HepG2 (cell line): ENCODE results near the gene DKKL1. TPM values are rescaled to one million over a fixed set of nuclear protein-coding genes. Genes with fewer than 3 reads are reported as not detected.

Source experiments
- ATAC-seq: fragments of 200-7000 bp; cut with Tn5 transposase; 3 replicates; pipeline ENCODE4 v1.9.1; 2020; ENCODE audit warnings: mild to moderate bottlenecking, moderate library complexity
- BruUV-seq: library from RNA; stranded (reverse); fragments of 400-500 nt; replicated peaks from 2 replicates; lab custom pipeline; 2021; lab: Mats Ljungman, UMichigan
- CTCF ChIA-PET: fragments of 300-600 bp; formaldehyde crosslinking; extraction: SDS; loops from one replicate; lab custom pipeline; 2021; ENCODE audit warnings: low total read pairs, inconsistent platforms, low intra/inter-chr PET ratio; lab: Yijun Ruan, JAX
- POLR2A ChIA-PET: fragments of 350-600 bp; sonication (Branson Sonifier 250); formaldehyde crosslinking; loops from one replicate; lab custom pipeline; 2020; ENCODE audit warnings: antibody characterized with exemption, inconsistent platforms; lab: Yijun Ruan, JAX
- DNase-seq: peaks from one replicate; pipeline ENCODE4 v3.0.0-alpha.2; 2015; ENCODE audit warnings: low spot score
- FAIRE-seq: peaks from 3 replicates; lab custom pipeline; 2011; peaks lifted over from hg19 to GRCh38; lab: Jason Lieb, UNC
- H2AFZ ChIP-seq: one replicate; pipeline ENCODE4 v1.6.1; 2011; ENCODE audit warnings: low read length, inconsistent platforms
- H3K27ac ChIP-seq: fragments of 300-600 bp; 3 replicates; pipeline ENCODE4 v1.8.0; 2011; ENCODE audit warnings: mixed run types, mild to moderate bottlenecking, mixed read lengths, low read length, inconsistent platforms; ENCODE audit not compliant: insufficient read depth; ENCODE audit errors: extremely low read length
- H3K27me3 ChIP-seq, 2 experiments: fragments of 200-600 bp in 1 of 2; 2 replicates in 1 of 2; 3 replicates in 1 of 2; pipeline versions ENCODE4 v1.6.0 to v1.8.0; 2011; ENCODE audit warnings: low read length in 2 of 2, mild to moderate bottlenecking in 2 of 2, moderate library complexity in 2 of 2, inconsistent platforms in 1 of 2; ENCODE audit not compliant: insufficient read depth in 2 of 2, control insufficient read depth in 1 of 2
- H3K36me3 ChIP-seq, 2 experiments: fragments of 200-600 bp in 1 of 2; replicated peaks in 1 of 2; 2 replicates in 1 of 2; 3 replicates in 1 of 2; pipeline versions ENCODE4 v1.5.1 to v1.8.0; 2011; ENCODE audit warnings: low read length in 2 of 2, inconsistent platforms in 1 of 2; ENCODE audit not compliant: insufficient read depth in 2 of 2, control insufficient read depth in 1 of 2
- H3K4me1 ChIP-seq: 2 replicates; pipeline ENCODE4 v1.5.1; 2012; ENCODE audit warnings: low read length, inconsistent platforms; ENCODE audit not compliant: insufficient read depth
- H3K4me2 ChIP-seq: 2 replicates; pipeline ENCODE4 v1.6.0; 2011; ENCODE audit warnings: low read depth, low read length, inconsistent platforms
- H3K4me3 ChIP-seq, 3 experiments: fragments of 200-600 bp in 1 of 3; sonication (generic), shearing (Covaris generic) in 1 of 3; replicated peaks in 1 of 3; 2 replicates each; pipeline ENCODE4 v1.5.1; 2011 to 2016; ENCODE audit warnings: low read length in 3 of 3, inconsistent platforms in 2 of 3, low read depth in 2 of 3, mild to moderate bottlenecking in 2 of 3, control low read depth in 1 of 3, mixed read lengths in 1 of 3; ENCODE audit not compliant: insufficient read depth in 1 of 3
- H3K79me2 ChIP-seq: one replicate; pipeline ENCODE4 v1.6.1; 2011; ENCODE audit warnings: low read length, inconsistent platforms; ENCODE audit not compliant: insufficient read depth
- H3K9ac ChIP-seq: 2 replicates; pipeline ENCODE4 v1.6.0; 2011; ENCODE audit warnings: mild to moderate bottlenecking, low read depth, low read length, inconsistent platforms; ENCODE audit not compliant: insufficient read depth
- H3K9me3 ChIP-seq: 2 replicates; pipeline ENCODE4 v1.5.1; 2012; ENCODE audit warnings: mild to moderate bottlenecking, low read length
- H4K20me1 ChIP-seq: 2 replicates; pipeline ENCODE4 v1.6.0; 2011; ENCODE audit warnings: inconsistent platforms, mild to moderate bottlenecking, low read length, moderate library complexity; ENCODE audit not compliant: insufficient read depth
- LCORL ChIP-seq, 2 experiments: fragments of 450-650 bp in 1 of 2; sonication (generic) in 1 of 2; formaldehyde crosslinking in 1 of 2; IDR thresholded peaks; 2 replicates each; pipeline versions ENCODE4 v1.5.0 to v1.6.1; 2017 to 2020; ENCODE audit warnings: antibody characterized with exemption in 1 of 2, missing genetic modification reagents in 1 of 2
- NCOR1 ChIP-seq: fragments of 200-600 bp; sonication (generic); IDR thresholded peaks from 2 replicates; pipeline ENCODE4 v1.7.0; 2017; ENCODE audit warnings: antibody characterized with exemption, low read length, borderline replicate concordance
- NKX3-1 ChIP-seq: sonication (generic); formaldehyde crosslinking; IDR thresholded peaks from 2 replicates; pipeline ENCODE4 v1.5.0; 2020; ENCODE audit warnings: missing genetic modification reagents
- TOPORS ChIP-seq: sonication (generic); formaldehyde crosslinking; IDR thresholded peaks from 2 replicates; pipeline ENCODE4 v1.8.0; 2023; ENCODE audit warnings: mild to moderate bottlenecking, missing genetic modification reagents
- TRAFD1 ChIP-seq: sonication (generic); formaldehyde crosslinking; IDR thresholded peaks from 2 replicates; pipeline ENCODE4 v1.5.1; 2020; ENCODE audit warnings: missing genetic modification reagents, mild to moderate bottlenecking, borderline replicate concordance
- TRIM24 ChIP-seq: sonication (generic); formaldehyde crosslinking; IDR thresholded peaks from 2 replicates; pipeline ENCODE4 v1.8.0; 2022; ENCODE audit warnings: mild to moderate bottlenecking, missing genetic modification reagents
- ZNF333 ChIP-seq: sonication (generic); formaldehyde crosslinking; IDR thresholded peaks from 2 replicates; pipeline ENCODE4 v1.4.0; 2020; ENCODE audit warnings: mild to moderate bottlenecking, missing genetic modification reagents, borderline replicate concordance
- ZNF383 ChIP-seq: sonication (generic); formaldehyde crosslinking; IDR thresholded peaks from 2 replicates; pipeline ENCODE4 v1.4.0; 2020; ENCODE audit warnings: missing genetic modification reagents, mild to moderate bottlenecking, borderline replicate concordance
- WGBS: methylation state at CpG from one replicate; pipeline ENCODE4 v1.1.6; 2017; ENCODE audit warnings: low lambda C conversion rate; 5-methylcytosine and 5-hydroxymethylcytosine counted together
- in situ Hi-C: cut with HindIII; loops from 2 replicates; pipeline ENCODE4 v1.10.0; 2017; ENCODE audit warnings: low pct_unique_long_range_greater_than_20kb; ENCODE audit not compliant: extremely low pct_ligation_motif_present
- intact Hi-C: fragments of 100-400 bp; cut with micrococcal nuclease; formaldehyde crosslinking; loops from one replicate; pipeline ENCODE4 v1.10.0; 2022; ENCODE audit not compliant: unreplicated experiment
- polyA plus RNA-seq, 8 experiments: library from polyadenylated mRNA; depleted of rRNA in 3 of 8; stranded (reverse) in 7 of 8; unstranded in 1 of 8; fragments of >200 nt; fragmentation: Illumina TruSeq in 4 of 8; extraction: Trizol in 4 of 8; gene quantifications; 2 replicates each; pipeline versions ENCODE4 v1.2.1 to v1.2.3, GENCODE V29; 2011 to 2016; ENCODE audit warnings: low read depth in 4 of 8, missing spikeins in 1 of 8, mixed read lengths in 1 of 8; ENCODE audit not compliant: insufficient read depth in 1 of 8
- total RNA-seq, 5 experiments: library from RNA; depleted of rRNA; stranded (reverse); fragments of >200 nt; fragmentation: Illumina TruSeq; extraction: Trizol; gene quantifications; 2 replicates each; pipeline ENCODE4 v1.2.3, GENCODE V29; 2016; ENCODE audit warnings: low read depth in 1 of 5
- TF ChIP-seq, protein P1 (sequence below): sonication (generic); formaldehyde crosslinking; IDR thresholded peaks from 2 replicates; pipeline ENCODE4 v1.8.1; 2022; ENCODE audit warnings: low read depth, mild to moderate bottlenecking, missing genetic modification reagents
- TF ChIP-seq, protein P2 (sequence below): sonication (generic); formaldehyde crosslinking; IDR thresholded peaks from 2 replicates; pipeline ENCODE4 v1.4.0; 2020; ENCODE audit warnings: missing genetic modification reagents
- TF ChIP-seq, protein P3 (sequence below): sonication (generic); formaldehyde crosslinking; IDR thresholded peaks from one replicate; pipeline ENCODE4 v1.5.1; 2020; ENCODE audit warnings: mild to moderate bottlenecking, missing genetic modification reagents; ENCODE audit errors: not compliant biosample characterization

The DKKL1 gene
- total and polyA plus RNA-seq, 2 of the 13 experiments (the other 11 are each of a cell fraction or from before 2014, with no cell fraction given), result 0.30 to 0.31 TPM

- H3K27ac ChIP-seq, result no peak overlapping the region
- H3K27me3 ChIP-seq, result 0 out of 5 replicates have a peak, but pooled peaks cover 0 to under 1% of the 10 kb centered on the region in 2 experiments
- ChIA-PET POLR2A (no interaction called here), CTCF (no interaction called here)
- no peaks in the 10 kb centered on the region for H3K9me3 ChIP-seq
- WGBS, result 9% methylated on average over 1 of the region's 1 CpG
- in situ Hi-C loops, result no loop called here
- H3K4me2 ChIP-seq, result no peak overlapping the region
- no peak overlapping the region for H3K4me3 ChIP-seq
- intact Hi-C loops, result no loop called here
- FAIRE-seq (no peak), ATAC-seq (no peak), DNase-seq (no peak)
- no peak overlapping the region for H2AFZ ChIP-seq
- no peaks in the 10 kb centered on the region for H3K79me2 ChIP-seq
- no TSS peak for BruUV-seq
- H3K9ac ChIP-seq, result no peak overlapping the region
- no peaks in the 10 kb centered on the region for H3K4me1 ChIP-seq
- H3K36me3 ChIP-seq, result no peaks in the 10 kb centered on the region; a peak in 1 of 5 replicates
- H4K20me1 ChIP-seq, result no peaks in the 10 kb centered on the region
- TF ChIP-seq, protein P1, sequence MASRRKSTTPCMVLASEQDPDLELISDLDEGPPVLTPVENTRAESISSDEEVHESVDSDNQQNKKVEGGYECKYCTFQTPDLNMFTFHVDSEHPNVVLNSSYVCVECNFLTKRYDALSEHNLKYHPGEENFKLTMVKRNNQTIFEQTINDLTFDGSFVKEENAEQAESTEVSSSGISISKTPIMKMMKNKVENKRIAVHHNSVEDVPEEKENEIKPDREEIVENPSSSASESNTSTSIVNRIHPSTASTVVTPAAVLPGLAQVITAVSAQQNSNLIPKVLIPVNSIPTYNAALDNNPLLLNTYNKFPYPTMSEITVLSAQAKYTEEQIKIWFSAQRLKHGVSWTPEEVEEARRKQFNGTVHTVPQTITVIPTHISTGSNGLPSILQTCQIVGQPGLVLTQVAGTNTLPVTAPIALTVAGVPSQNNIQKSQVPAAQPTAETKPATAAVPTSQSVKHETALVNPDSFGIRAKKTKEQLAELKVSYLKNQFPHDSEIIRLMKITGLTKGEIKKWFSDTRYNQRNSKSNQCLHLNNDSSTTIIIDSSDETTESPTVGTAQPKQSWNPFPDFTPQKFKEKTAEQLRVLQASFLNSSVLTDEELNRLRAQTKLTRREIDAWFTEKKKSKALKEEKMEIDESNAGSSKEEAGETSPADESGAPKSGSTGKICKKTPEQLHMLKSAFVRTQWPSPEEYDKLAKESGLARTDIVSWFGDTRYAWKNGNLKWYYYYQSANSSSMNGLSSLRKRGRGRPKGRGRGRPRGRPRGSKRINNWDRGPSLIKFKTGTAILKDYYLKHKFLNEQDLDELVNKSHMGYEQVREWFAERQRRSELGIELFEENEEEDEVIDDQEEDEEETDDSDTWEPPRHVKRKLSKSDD (CRISPR knock-in tag), result no peak
- no peak for TF ChIP-seq TRAFD1 (CRISPR knock-in tag)
- TF ChIP-seq, protein P2, sequence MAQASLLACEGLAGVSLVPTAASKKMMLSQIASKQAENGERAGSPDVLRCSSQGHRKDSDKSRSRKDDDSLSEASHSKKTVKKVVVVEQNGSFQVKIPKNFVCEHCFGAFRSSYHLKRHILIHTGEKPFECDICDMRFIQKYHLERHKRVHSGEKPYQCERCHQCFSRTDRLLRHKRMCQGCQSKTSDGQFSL (CRISPR knock-in tag), result no peak
- TF ChIP-seq ZNF383 (CRISPR knock-in tag), result no peak
- TF ChIP-seq ZNF333 (CRISPR knock-in tag), result no peak
- TF ChIP-seq LCORL (IDR thresholded peaks at IDR 0.05), result no peak
- no peak for TF ChIP-seq LCORL (CRISPR knock-in tag; IDR thresholded peaks at IDR 0.05)
- TF ChIP-seq TRIM24 (CRISPR knock-in tag), result no peak
- TF ChIP-seq, protein P3, sequence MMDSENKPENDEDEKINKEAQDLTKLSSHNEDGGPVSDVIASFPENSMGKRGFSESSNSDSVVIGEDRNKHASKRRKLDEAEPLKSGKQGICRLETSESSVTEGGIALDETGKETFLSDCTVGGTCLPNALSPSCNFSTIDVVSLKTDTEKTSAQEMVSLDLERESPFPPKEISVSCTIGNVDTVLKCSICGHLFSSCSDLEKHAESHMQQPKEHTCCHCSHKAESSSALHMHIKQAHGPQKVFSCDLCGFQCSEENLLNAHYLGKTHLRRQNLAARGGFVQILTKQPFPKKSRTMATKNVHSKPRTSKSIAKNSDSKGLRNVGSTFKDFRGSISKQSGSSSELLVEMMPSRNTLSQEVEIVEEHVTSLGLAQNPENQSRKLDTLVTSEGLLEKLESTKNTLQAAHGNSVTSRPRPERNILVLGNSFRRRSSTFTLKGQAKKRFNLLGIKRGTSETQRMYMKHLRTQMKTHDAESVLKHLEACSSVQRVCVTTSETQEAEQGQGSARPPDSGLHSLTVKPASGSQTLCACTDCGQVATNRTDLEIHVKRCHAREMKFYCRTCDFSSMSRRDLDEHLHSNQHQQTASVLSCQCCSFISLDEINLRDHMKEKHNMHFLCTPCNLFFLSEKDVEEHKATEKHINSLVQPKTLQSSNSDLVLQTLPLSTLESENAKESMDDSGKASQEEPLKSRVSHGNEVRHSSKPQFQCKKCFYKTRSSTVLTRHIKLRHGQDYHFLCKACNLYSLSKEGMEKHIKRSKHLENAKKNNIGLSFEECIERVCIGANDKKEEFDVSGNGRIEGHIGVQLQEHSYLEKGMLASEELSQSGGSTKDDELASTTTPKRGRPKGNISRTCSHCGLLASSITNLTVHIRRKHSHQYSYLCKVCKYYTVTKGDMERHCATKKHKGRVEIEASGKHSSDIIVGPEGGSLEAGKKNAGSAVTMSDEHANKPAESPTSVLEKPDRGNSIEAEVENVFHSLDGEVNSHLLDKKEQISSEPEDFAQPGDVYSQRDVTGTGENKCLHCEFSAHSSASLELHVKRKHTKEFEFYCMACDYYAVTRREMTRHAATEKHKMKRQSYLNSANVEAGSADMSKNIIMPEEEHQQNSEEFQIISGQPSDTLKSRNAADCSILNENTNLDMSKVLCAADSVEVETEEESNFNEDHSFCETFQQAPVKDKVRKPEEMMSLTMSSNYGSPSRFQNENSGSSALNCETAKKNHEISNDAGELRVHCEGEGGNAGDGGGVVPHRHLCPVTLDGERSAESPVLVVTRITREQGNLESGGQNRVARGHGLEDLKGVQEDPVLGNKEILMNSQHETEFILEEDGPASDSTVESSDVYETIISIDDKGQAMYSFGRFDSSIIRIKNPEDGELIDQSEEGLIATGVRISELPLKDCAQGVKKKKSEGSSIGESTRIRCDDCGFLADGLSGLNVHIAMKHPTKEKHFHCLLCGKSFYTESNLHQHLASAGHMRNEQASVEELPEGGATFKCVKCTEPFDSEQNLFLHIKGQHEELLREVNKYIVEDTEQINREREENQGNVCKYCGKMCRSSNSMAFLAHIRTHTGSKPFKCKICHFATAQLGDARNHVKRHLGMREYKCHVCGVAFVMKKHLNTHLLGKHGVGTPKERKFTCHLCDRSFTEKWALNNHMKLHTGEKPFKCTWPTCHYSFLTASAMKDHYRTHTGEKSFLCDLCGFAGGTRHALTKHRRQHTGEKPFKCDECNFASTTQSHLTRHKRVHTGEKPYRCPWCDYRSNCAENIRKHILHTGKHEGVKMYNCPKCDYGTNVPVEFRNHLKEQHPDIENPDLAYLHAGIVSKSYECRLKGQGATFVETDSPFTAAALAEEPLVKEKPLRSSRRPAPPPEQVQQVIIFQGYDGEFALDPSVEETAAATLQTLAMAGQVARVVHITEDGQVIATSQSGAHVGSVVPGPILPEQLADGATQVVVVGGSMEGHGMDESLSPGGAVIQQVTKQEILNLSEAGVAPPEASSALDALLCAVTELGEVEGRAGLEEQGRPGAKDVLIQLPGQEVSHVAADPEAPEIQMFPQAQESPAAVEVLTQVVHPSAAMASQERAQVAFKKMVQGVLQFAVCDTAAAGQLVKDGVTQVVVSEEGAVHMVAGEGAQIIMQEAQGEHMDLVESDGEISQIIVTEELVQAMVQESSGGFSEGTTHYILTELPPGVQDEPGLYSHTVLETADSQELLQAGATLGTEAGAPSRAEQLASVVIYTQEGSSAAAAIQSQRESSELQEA (CRISPR knock-in tag), result no peak
- TF ChIP-seq NCOR1, result no peak
- TF ChIP-seq TOPORS (CRISPR knock-in tag), result no peak
- TF ChIP-seq NKX3-1 (CRISPR knock-in tag), result no peak
Measured at GRCh38 chr19:49315111-49315510, 48.6 kb upstream of the DKKL1 start.
